HEK293T (cell line): ENCODE results near the gene PCDH9.

Experiments used
- CTCF ChIA-PET: fragments of 350-600 bp; formaldehyde crosslinking; extraction: SDS; loops from one replicate; lab custom pipeline; 2021; ENCODE audit warnings: antibody characterized with exemption, inconsistent platforms; lab: Yijun Ruan, JAX
- POLR2A ChIA-PET: fragments of 350-600 bp; formaldehyde crosslinking; extraction: SDS; loops from one replicate; lab custom pipeline; 2020; ENCODE audit warnings: antibody characterized with exemption, inconsistent platforms; lab: Yijun Ruan, JAX
- DNase-seq: peaks from one replicate; pipeline ENCODE4 v3.0.0; 2012; ENCODE audit warnings: mixed read lengths; ENCODE audit errors: extremely low spot score
- ARNT ChIP-seq: fragments of 450-650 bp; IDR thresholded peaks from 2 replicates; pipeline ENCODE4 v1.6.1; 2017; ENCODE audit warnings: mild to moderate bottlenecking
- BHLHE40 ChIP-seq: fragments of 450-650 bp; IDR thresholded peaks from 2 replicates; pipeline ENCODE4 v1.6.1; 2016; ENCODE audit warnings: mild to moderate bottlenecking, moderate library complexity, borderline replicate concordance
- CTBP1 ChIP-seq: fragments of 450-650 bp; IDR thresholded peaks from 2 replicates; pipeline ENCODE4 v1.6.1; 2016; ENCODE audit warnings: borderline replicate concordance
- ELF4 ChIP-seq: fragments of 450-650 bp; IDR thresholded peaks from 2 replicates; pipeline ENCODE4 v1.6.1; 2017; ENCODE audit warnings: antibody characterized with exemption
- FOXA1 ChIP-seq: fragments of 450-650 bp; IDR thresholded peaks from 2 replicates; pipeline ENCODE4 v1.6.1; 2016; ENCODE audit warnings: mild to moderate bottlenecking
- FOXK2 ChIP-seq: fragments of 450-650 bp; IDR thresholded peaks from 2 replicates; pipeline ENCODE4 v1.6.1; 2016; ENCODE audit warnings: mild to moderate bottlenecking
- FOXM1 ChIP-seq: fragments of 450-650 bp; IDR thresholded peaks from 2 replicates; pipeline ENCODE4 v1.6.1; 2017; ENCODE audit warnings: mild to moderate bottlenecking, borderline replicate concordance
- HDGF ChIP-seq: fragments of 450-650 bp; IDR thresholded peaks from 2 replicates; pipeline ENCODE4 v1.6.1; 2017; ENCODE audit warnings: antibody characterized with exemption, borderline replicate concordance
- L3MBTL2 ChIP-seq: fragments of 450-650 bp; conservative IDR thresholded peaks from 2 replicates; pipeline ENCODE4 v1.6.1; 2016; ENCODE audit warnings: mild to moderate bottlenecking
- LEF1 ChIP-seq: fragments of 450-650 bp; IDR thresholded peaks from 2 replicates; pipeline ENCODE4 v1.6.1; 2017; ENCODE audit warnings: mild to moderate bottlenecking, borderline replicate concordance
- NFRKB ChIP-seq: fragments of 450-650 bp; IDR thresholded peaks from 2 replicates; pipeline ENCODE4 v1.6.1; 2016; ENCODE audit warnings: mild to moderate bottlenecking, moderate library complexity
- SP1 ChIP-seq: fragments of 450-650 bp; IDR thresholded peaks from 2 replicates; pipeline ENCODE4 v1.6.1; 2017
- SUZ12 ChIP-seq: fragments of 450-650 bp; IDR thresholded peaks from 2 replicates; pipeline ENCODE4 v1.6.1; 2016; ENCODE audit warnings: mild to moderate bottlenecking
- TARDBP ChIP-seq: fragments of 450-650 bp; IDR thresholded peaks from 2 replicates; pipeline ENCODE4 v1.6.1; 2016
- ZNF384 ChIP-seq: fragments of 450-650 bp; IDR thresholded peaks from 2 replicates; pipeline ENCODE4 v1.6.1; 2016
- TF ChIP-seq, protein P1 (sequence below): fragments of 450-650 bp; IDR thresholded peaks from 2 replicates; pipeline ENCODE4 v1.6.1; 2016

The PCDH9 gene

DNA sequence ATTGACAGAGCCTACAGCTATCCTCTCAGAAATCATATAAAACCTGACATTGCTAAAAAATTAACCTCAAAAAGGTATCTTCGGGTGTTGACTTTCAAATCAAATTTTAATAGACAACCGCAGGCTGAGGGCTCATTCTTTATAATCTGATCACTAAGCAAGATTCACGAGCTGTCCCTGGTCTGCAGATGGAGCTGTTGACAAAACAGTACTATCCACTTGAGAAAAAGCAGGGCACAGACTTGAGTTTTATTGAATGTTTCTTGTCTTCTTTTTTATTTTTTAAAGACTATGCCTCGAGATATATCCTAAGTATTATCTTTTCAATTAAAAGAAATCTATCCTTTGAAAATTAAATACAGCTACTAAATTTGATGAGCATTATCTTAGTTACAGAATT, 540.5 kb downstream of the PCDH9 start:
- TF ChIP-seq HDGF (no peak), CTBP1 (0 out of 2 replicates have a peak, but pooled peaks have one; percentile 45), ELF4 (no peak)
- ChIA-PET CTCF (interaction anchor here (0.6 to 1.4 kb wide), 12 partner anchors 16 to 1766 kb away, joined by 3 to 10 read pairs (median 4); no protein-coding TSS in a partner anchor), POLR2A (interaction anchor here (1.0 to 1.2 kb wide), 2 partner anchors 14 to 534 kb away, joined by 3 to 4 read pairs; no protein-coding TSS in a partner anchor)
- DNase-seq, result peak; percentile 58

DNA sequence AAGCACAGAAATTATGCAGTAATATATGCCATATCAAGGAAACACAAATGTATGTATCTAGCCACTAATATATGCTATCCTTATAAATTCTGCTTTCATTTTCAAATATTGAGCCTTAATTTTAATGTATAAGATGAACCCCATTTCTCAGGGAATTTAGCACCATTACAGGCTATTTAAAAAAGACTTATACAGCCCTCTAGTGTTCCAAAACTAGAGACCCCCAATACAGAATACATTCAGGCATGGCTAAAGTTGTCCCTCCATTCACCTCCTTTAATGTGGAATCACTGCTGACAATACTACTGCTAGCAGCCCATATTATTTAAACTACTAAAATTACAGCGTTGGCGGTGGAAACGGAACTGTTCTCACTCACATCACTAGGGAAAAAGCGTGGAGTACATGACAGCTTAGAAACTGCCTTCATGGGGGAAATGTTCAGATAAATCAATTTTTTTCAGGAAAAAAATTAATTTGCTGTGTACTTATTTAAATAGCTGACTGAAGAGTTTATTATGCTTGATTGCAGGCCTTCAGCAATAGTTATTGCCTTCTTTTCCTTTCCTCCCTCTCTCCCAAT, 541.0 kb downstream of the PCDH9 start:
- DNase-seq, result no peak
- ChIA-PET CTCF (interaction anchor here (0.6 to 1.4 kb wide), 10 partner anchors 17 to 1766 kb away, joined by 3 to 10 read pairs (median 4); no protein-coding TSS in a partner anchor), POLR2A (interaction anchor here (1.0 to 1.2 kb wide), 2 partner anchors 14 to 535 kb away, joined by 3 to 4 read pairs; no protein-coding TSS in a partner anchor)
- no peak for TF ChIP-seq ELF4
- TF ChIP-seq L3MBTL2, result no peak
- TF ChIP-seq FOXA1, result 0 out of 2 replicates have a peak, but pooled peaks have one; percentile 3
- TF ChIP-seq SUZ12, result no peak
- TF ChIP-seq NFRKB, result no peak
- TF ChIP-seq ARNT, result no peak
- no peak for TF ChIP-seq LEF1
- TF ChIP-seq CTBP1, result no peak
- TF ChIP-seq FOXM1, result no peak

DNA sequence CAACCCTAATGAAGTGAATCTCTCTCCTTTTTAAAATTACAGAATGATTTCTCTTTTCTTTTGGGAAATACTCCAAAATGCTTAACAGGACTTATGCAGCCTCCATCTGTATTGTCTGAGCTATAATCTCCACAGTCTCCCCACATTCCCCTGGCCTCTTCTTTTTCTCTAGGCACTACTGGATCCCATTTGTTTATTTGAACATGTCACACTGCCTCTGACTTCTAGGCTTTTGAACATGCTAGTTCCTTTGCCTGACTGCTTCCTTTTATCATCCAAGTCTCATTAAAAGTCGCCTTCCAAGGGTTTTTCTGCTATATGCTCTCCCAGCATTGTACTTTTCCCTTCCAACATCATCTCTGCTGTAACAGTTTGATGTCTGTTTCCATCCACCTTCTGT, 548.7 kb downstream of the PCDH9 start:
- DNase-seq, result no peak
- ChIA-PET POLR2A (no interaction called here), CTCF (no interaction called here)
- no peak for TF ChIP-seq ARNT
- no peak for TF ChIP-seq LEF1
- TF ChIP-seq ZNF384, result no peak
- TF ChIP-seq BHLHE40, result no peak
- no peak for TF ChIP-seq FOXK2
- no peak; the same call in 1 of the 2 replicates for TF ChIP-seq ELF4
- no peak for TF ChIP-seq SUZ12
- TF ChIP-seq TARDBP, result no peak

DNA sequence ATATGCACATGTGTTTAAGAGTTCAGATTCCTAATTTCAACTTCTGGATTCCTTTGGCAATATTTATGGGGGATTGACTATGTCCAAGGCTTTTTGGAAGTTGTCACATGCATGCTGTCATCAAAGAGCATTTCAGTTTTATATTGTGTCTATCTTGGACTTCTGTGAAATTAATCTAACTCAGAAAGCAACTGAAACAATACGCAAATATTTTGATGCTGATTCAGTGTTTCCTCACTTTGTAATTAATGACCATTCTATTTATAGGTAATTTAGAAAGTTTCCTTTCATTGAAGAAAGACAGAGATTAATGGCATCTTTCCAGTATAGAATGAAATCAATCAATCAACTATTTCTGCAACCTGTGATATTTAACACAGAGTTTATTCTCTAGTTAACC, 550.1 kb downstream of the PCDH9 start:
- TF ChIP-seq, protein P1, sequence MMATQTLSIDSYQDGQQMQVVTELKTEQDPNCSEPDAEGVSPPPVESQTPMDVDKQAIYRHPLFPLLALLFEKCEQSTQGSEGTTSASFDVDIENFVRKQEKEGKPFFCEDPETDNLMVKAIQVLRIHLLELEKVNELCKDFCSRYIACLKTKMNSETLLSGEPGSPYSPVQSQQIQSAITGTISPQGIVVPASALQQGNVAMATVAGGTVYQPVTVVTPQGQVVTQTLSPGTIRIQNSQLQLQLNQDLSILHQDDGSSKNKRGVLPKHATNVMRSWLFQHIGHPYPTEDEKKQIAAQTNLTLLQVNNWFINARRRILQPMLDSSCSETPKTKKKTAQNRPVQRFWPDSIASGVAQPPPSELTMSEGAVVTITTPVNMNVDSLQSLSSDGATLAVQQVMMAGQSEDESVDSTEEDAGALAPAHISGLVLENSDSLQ, result no peak
- TF ChIP-seq BHLHE40, result no peak
- TF ChIP-seq L3MBTL2, result no peak
- no peak for TF ChIP-seq HDGF
- TF ChIP-seq ELF4, result no peak
- TF ChIP-seq ARNT, result no peak
- TF ChIP-seq FOXA1, result no peak
- TF ChIP-seq FOXM1, result no peak
- TF ChIP-seq TARDBP, result no peak
- no peak for TF ChIP-seq NFRKB
- TF ChIP-seq LEF1, result no peak
- TF ChIP-seq ZNF384, result no peak
- TF ChIP-seq FOXK2, result no peak
- TF ChIP-seq SP1, result no peak
- no peak for TF ChIP-seq SUZ12
- TF ChIP-seq CTBP1, result no peak
- CTCF ChIA-PET, result interaction anchor here (0.6 kb wide), 1 partner anchor 321 kb away, joined by 3 read pairs; no protein-coding TSS in a partner anchor
- POLR2A ChIA-PET, result no interaction called here
- no peak for DNase-seq

DNA sequence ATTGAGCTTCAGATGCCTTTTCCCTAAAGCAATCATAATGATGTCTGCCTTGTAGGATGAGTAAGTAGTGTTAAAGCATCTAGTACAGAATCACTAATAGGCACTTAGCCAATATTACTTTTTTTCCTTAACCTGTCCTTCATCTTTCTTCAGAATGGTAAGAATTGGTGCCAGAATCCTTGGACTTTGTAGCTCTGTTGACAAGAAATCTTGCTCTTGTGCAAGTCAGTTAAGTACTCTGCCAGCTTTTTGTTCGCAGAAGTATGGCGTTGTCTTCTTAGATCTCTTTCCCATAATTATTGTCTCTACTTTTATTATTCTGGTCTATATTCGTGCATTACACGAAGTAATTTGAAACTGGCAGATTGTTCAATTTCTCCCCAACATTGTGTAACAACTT, 554.5 kb downstream of the PCDH9 start:
- ChIA-PET POLR2A (interaction anchor here (1.3 kb wide), 1 partner anchor 14 kb away, joined by 3 read pairs; no protein-coding TSS in a partner anchor), CTCF (no interaction called here)
- TF ChIP-seq HDGF (no peak), BHLHE40 (no peak), SUZ12 (no peak), CTBP1 (no peak), NFRKB (no peak)
- TF ChIP-seq, protein P1, result no peak
- no peak for DNase-seq

DNA sequence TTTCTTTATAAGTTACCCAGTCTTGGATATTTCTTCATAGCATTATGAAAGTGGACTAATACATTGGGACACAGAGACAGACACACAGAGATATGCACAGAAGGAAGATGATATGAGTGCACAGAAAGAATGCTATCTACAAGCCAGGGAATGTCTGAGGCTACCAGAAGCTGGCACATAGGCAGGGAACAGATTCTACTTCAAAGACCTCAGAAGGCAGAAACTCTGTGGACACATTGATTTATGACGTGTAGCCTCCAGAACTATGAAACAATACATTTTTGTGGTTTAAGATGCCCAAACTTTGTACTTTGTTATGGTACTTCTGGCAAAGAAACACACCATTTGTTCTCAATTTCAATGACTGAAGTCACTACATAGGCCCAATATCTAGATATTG, 556.7 kb downstream of the PCDH9 start:
- ChIA-PET CTCF (no interaction called here), POLR2A (no interaction called here)
- no peak for DNase-seq
- TF ChIP-seq FOXA1 (no peak), HDGF (no peak)

DNA sequence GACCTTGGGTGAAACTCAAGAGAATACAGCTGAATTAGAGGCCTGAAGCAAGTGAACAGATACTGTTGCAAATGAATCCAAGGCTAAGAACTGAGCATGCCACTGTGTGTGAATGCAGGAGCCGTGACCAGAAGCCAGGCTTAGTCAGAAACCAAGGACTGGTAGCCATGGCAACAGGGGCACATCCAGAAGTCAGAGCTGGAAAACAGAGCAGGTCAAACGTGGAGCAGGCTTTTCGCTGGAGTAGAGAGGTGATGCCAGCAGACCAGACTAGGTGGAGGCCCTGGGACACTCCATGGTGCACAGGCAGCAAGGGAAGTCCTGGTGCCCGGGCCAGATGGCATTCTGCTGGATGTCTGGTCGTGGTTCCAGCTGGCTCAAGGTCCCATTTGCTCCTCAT, 564.1 kb downstream of the PCDH9 start:
- peak; percentile 55 for DNase-seq
- no peak for TF ChIP-seq L3MBTL2
- TF ChIP-seq FOXM1, result no peak
- TF ChIP-seq, protein P1, result no peak
- CTCF ChIA-PET, result no interaction called here
- POLR2A ChIA-PET, result no interaction called here
